IPS-18c (cell line): Measurements from ENCODE around the gene VSIG8.
"Not testable (repeated sequence)": the region's sequence is repeated elsewhere in the genome, so short reads cannot be mapped to it uniquely, and the experiment has no call there.

Experiments used
- H3K4me3 ChIP-seq: 2 replicates; pipeline ENCODE4 v1.7.0; 2013; ENCODE audit warnings: low read depth, mild to moderate bottlenecking, low read length, moderate library complexity; ENCODE audit not compliant: insufficient read depth
- H3K9me3 ChIP-seq: one replicate; pipeline ENCODE4 v1.6.1; 2013; ENCODE audit warnings: mild to moderate bottlenecking, low read length, moderate library complexity; ENCODE audit not compliant: control insufficient read depth, insufficient read depth

The VSIG8 gene, protein sequence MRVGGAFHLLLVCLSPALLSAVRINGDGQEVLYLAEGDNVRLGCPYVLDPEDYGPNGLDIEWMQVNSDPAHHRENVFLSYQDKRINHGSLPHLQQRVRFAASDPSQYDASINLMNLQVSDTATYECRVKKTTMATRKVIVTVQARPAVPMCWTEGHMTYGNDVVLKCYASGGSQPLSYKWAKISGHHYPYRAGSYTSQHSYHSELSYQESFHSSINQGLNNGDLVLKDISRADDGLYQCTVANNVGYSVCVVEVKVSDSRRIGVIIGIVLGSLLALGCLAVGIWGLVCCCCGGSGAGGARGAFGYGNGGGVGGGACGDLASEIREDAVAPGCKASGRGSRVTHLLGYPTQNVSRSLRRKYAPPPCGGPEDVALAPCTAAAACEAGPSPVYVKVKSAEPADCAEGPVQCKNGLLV

GRCh38 chr1:159862557-159862956, at the start of gene VSIG8:
Gene VSIG8, minus strand, starts transcription at chr1:159862657. Its CDS starts 136 bp downstream, at chr1:159862521.
- no peak within 1 kb of the TSS for H3K4me3 ChIP-seq
- H3K9me3 ChIP-seq = no peaks in the 10 kb centered on the region

DNA sequence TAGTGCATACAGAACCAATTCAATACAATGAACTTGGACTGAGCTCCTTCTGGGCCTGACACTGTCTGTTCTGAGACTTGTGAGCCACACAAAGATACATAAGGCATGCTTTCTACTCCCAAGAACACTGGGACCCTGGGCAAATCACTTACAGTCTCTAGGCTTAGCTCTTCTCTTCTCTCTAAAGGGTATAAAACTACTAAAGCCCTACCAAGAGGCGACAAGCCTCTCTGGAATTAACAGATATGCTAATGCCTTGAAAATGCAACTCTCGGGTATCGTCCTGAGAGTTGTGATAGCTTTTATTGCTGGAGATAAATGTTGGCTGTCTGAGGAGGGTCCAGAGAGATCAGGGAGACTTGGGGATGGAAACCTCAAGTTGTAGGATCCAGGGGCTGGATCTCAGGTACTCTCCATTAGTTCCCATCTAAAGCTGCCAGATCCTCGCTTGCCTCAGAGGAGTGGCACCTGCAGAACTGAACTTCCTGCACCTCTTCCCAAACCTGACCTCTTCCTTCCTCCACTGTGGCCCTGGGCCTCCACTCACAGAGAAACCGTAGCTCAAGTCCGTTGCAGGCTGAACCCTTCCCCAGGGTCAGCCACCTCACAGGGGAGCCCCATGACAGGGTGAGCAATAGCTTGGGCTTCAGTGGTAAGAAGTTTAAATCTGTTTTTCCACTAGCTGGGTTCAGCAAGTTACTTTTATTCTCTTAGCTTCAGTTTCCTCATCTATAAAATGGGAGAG, 49.0 kb upstream of the VSIG8 start:
- H3K4me3 ChIP-seq = no peak overlapping the region
- no peaks in the 10 kb centered on the region for H3K9me3 ChIP-seq

DNA sequence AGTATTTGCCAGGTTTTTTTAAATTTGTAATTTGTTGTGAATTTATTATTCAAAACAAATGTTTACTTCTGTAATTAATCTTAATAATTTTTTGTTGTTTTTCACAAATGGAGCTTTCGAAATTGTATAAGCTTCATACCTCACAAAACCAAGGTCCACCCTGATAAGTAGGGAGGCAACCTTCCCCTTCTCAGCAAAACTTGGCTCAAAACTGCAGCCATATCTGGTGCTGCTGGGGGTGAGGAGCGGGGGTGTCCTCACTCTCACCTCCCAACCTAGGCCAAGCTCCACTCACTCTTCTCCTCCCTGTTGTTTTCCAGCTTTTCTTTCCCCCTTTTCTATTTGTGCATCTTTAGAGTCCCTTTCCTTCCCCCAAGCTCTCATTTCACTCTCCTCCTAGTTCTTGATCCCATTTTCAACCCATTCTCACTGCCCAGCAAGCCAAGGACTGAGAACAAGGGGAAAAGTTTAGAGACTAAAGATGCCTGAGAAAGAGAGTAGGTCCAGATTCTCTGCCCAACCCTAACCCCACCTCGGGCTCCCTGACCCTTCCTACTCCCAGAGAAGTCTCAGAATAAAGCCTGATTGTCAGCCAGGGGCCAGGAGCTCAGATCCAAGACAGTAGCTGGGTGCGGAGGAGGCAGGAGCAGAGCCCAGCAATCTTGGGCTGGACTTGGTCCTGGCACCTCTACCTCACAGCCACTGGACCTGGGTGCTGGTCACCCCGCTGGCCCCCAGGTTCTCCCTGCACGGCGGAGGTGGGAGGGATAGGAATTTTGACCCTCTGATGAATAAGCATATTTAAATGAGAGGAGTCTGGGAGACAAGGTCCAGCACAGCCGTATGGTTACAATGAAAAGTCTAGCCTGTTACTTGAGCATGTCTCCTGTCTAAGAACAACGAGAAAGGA, 45.8 kb upstream of the VSIG8 start:
- no peak overlapping the region for H3K4me3 ChIP-seq
- H3K9me3 ChIP-seq = no peaks in the 10 kb centered on the region

DNA sequence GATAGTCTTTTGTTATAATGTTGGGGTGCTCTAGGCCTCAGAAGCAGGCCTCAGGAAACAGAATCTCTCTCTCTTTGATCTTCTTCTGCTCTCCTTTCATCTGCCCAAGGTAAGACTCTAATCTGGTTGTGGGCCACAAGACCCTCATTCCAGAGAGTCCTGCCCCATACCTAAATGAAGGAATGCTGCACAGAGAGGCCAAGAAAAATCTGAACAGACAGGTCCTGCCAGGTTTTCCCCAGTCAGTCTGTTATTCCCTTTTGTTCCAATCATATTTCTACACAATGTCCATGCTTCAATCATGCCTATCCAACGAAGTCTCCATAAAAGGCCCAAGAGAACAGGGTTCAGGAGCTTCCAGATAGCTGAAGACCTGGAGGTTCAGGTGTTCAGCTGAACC, 44.5 kb upstream of the VSIG8 start:
- peaks cover 2% of the 10 kb centered on the region for H3K9me3 ChIP-seq
- H3K4me3 ChIP-seq = no peak overlapping the region

DNA sequence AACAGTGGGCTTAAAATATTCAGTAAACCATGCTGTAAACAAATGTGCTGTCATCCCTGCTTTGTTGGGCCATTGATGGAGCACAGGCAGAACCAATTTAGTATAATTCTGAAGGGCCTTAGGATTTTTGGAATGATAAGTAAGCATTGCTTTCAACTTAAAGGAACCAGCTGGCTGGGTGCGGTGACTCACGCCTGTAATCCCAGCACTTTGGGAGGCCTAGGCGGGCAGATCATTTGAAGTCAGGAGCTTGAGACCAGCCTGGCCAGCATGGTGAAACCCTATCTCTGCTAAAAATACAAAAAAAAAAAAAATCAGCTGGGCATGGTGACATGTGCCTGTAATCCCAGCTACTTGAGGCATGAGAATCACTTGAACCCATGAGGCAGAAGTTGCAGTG, 41.6 kb upstream of the VSIG8 start:
- not testable (repeated sequence) for H3K4me3 ChIP-seq, H3K9me3 ChIP-seq

DNA sequence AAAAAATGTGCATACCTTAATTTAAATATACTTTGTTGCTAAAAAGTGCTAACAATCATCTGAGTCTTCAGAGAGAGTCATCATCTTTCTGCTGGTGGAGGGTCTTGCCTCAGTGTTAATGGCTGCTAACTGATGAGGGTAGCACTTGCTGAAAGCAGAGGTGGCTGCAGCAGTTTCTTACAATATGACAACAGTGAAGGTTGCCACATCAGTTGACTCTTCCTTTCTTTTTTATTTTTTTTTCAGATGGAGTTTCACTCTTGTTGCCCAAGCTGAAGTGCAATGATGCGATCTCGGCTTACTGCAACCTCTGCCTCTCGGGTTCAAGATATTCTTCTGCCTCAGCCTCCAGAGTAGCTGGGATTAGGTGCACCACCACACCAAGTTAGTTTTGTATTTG, 40.1 kb upstream of the VSIG8 start:
- no peak overlapping the region for H3K4me3 ChIP-seq
- H3K9me3 ChIP-seq = peaks cover 2% of the 10 kb centered on the region

- Histone ChIP-seq H3K9me3 (peaks cover 2% of the 10 kb centered on the region), H3K4me3 (no peak overlapping the region)
These were observed 38.4 kb upstream of the VSIG8 start for GRCh38 chr1:159900755-159901360.

DNA sequence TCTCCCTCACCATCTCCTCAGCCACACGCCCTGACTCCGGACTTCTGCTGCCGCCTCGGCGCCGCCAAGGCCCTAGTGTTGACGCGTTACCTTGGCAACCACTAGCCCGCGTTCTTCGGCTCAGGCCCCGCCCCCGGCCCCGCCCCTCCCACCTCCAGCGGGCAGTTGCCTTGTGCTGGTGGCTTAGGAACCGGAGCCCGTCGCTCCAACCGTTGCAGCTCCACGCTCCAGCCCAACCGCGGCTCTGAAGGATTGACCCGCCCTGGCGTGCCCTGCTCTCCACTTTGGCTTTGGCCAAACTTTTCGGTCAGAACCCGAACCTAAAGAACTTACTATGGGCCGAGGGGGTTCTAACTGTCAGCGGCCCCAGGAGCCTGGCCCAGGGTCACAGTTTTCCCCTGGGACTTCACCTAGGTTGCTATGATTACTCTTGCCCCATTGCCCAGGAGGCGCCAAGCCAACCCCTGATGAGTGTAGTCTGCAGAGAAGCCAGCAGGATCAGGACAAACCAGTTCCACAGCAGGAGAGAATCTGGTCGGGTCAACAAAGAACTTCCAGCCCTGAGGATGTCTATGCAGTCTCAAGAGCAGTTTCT, 37.7 kb upstream of the VSIG8 start, which contains the start of gene CFAP45:
Gene CFAP45, minus strand, starts transcription at position 80 of the 595 bp plus-strand sequence. Its CDS starts 67 bp downstream, at position 13.
- H3K4me3 ChIP-seq = no peak within 1 kb of the TSS
- H3K9me3 ChIP-seq = peaks cover 2% of the 10 kb centered on the region

DNA sequence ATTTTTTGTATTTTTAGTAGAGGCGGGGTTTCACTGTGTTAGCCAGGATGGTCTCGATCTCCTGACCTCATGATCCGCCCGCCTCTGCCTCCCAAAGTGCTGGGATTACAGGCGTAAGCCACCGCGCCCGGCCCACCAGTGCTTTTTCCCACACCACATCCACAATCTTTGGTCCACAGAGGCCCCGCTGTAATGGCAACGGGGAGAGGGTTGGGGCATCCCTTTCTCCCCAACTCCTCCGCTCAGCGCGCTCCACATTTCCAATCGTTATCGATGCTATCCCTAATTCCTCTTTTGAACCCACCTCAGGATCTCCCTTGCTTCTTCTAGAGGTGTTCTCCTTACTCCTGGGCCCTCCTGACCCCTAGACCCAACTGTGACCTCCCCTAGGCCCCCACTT, 37.2 kb upstream of the VSIG8 start:
- not testable (repeated sequence) for H3K9me3 ChIP-seq, H3K4me3 ChIP-seq

- H3K4me3 ChIP-seq = no peak overlapping the region
These were observed 36.1 kb upstream of the VSIG8 start for GRCh38 chr1:159898527-159898926.

GRCh38 chr1:159897962-159898361, 35.5 kb upstream of the VSIG8 start:
- H3K9me3 ChIP-seq = peaks cover 2% of the 10 kb centered on the region
- no peak overlapping the region for H3K4me3 ChIP-seq

More at GRCh38 chr1:159898527-159898926, 36.1 kb upstream of the VSIG8 start:
- H3K9me3 ChIP-seq = peaks cover 2% of the 10 kb centered on the region

DNA sequence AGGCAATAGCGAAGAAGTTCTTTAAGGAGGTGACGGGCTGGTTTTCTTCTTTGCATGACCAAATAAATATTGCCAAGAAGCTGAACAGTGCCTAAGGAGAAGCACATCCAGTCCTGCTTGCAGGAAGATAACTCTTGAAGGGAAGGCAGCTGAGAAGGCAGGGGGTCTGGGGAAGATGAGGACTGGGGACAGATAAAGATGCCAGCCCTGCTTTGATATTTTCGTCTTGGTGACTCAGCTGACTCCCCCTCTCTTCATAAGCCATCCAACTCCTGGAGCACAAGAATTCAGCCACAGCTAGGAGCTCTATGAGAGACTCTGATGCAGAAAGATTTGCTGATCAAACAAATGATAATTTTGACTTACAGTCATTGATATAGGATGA, 34.1 kb upstream of the VSIG8 start:
- H3K4me3 ChIP-seq = no peak overlapping the region
- no peaks in the 10 kb centered on the region for H3K9me3 ChIP-seq

- Histone ChIP-seq H3K9me3 (no peaks in the 10 kb centered on the region), H3K4me3 (no peak overlapping the region)
These were observed 33.5 kb upstream of the VSIG8 start for GRCh38 chr1:159895836-159896545.

DNA sequence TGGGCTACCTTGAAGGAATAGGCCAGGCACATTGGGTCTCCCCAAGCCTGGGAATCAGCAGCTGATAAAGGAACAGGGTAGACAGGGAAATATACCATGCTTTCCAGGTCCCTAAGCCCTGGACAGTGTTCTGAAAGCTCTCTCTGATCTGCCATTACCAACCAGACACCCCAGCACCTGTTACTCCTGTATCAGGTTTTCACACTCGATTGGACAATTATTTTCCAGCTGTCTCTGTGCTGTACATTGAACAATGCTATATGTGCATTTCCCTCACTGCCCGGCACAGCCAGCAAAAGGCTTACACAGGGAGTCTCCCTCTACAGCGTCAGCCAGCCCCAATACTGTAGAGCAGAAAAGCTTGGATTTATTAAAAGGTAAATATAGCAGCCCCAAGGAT, 32.8 kb upstream of the VSIG8 start:
- Histone ChIP-seq H3K9me3 (no peaks in the 10 kb centered on the region), H3K4me3 (no peak overlapping the region)

DNA sequence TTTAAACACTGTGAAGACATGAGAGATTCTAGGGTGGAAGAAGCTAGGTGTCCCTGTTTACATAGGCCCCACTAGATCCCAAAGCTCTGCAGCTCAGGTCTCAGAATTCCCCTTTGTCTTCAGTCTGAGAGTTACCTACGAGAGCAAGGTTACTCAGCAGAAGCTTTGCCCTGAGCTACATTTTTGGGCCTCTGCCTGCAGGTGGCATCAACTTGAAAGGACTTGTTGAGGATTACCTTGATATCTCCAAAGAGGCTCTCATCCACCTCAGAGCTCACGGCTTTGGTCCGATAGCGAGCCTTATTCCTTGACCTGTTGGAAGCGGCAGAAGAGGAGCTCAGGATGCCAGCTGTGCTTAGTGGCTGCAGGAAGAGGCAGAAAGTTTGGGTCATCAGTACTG, 30.5 kb upstream of the VSIG8 start:
- no peak overlapping the region for H3K4me3 ChIP-seq
- no peaks in the 10 kb centered on the region for H3K9me3 ChIP-seq
